Measurements from ENCODE around the gene NEURL3. TPM values are rescaled to one million over a fixed set of nuclear protein-coding genes. Genes with fewer than 3 reads are reported as not detected.
"Not testable (repeated sequence)": the region's sequence is repeated elsewhere in the genome, so short reads cannot be mapped to it uniquely, and the experiment has no call there.

NEURL3 gene, protein sequence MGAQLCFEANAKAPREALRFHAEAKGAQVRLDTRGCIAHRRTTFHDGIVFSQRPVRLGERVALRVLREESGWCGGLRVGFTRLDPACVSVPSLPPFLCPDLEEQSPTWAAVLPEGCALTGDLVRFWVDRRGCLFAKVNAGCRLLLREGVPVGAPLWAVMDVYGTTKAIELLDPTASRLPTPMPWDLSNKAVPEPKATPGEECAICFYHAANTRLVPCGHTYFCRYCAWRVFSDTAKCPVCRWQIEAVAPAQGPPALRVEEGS
- not detected in 2 replicates for total RNA-seq
- not detected in 2 replicates for polyA plus RNA-seq

DNA sequence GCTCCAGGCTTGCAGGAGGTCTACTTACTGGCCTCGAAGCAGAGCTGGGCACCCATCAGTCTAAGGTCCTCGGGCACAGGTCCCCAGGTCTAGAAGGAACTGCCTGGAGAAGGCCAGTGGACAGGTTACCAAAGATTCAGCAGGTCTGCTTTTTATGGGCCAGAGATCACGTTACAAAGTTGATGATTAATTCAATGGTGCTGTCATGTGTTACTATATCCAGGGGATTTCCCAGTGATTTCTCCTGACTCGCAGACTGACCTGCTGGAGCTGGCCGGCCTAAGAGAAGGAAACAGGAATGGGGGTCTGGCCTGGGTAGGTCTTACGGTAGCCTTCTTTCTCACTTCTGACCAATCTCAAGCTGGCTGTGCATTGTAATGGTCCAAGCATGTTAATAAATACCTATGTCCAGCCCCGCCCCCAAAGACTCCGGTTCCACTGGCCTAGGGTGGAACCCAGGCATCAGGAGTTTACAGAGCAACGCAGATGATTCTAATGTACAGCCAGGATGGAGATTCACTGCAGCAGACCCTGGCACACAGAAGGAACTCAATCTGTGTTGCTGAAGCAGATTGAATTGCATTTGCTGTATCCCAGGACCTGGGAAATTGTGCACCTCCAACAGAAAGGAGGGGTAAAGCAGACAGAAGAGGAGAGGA lies at the start of gene NEURL3:
Gene NEURL3, minus strand, starts transcription at position 127 of the 659 bp plus-strand sequence. Its CDS starts 71 bp downstream, at position 56.
- no peaks in the 10 kb centered on the region for H3K9me3 ChIP-seq (ENCODE audit: low read depth)
- peak in 1 of 2 donors; percentile 24 for DNase-seq (ENCODE audit: low read depth in 1 of 2, low spot score in 1 of 2)
- no peak within 1 kb of the TSS for H3K4me3 ChIP-seq
- TF ChIP-seq, protein P1, sequence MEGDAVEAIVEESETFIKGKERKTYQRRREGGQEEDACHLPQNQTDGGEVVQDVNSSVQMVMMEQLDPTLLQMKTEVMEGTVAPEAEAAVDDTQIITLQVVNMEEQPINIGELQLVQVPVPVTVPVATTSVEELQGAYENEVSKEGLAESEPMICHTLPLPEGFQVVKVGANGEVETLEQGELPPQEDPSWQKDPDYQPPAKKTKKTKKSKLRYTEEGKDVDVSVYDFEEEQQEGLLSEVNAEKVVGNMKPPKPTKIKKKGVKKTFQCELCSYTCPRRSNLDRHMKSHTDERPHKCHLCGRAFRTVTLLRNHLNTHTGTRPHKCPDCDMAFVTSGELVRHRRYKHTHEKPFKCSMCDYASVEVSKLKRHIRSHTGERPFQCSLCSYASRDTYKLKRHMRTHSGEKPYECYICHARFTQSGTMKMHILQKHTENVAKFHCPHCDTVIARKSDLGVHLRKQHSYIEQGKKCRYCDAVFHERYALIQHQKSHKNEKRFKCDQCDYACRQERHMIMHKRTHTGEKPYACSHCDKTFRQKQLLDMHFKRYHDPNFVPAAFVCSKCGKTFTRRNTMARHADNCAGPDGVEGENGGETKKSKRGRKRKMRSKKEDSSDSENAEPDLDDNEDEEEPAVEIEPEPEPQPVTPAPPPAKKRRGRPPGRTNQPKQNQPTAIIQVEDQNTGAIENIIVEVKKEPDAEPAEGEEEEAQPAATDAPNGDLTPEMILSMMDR (IDR thresholded peaks at IDR 0.05; ENCODE audit: low read depth, low read length): no peak
- H3K4me1 ChIP-seq (ENCODE audit: low read depth): no peaks in the 10 kb centered on the region
- no peak within 1 kb of the TSS for H3K27ac ChIP-seq
- H3K27me3 ChIP-seq: peaks cover 9% of the 10 kb centered on the region
- no peaks in the 10 kb centered on the region for H3K36me3 ChIP-seq

- no peak overlapping the region for H3K4me3 ChIP-seq
- peak; percentile 68 to 70 for DNase-seq (ENCODE audit: low read depth in 1 of 2, low spot score in 1 of 2)
- TF ChIP-seq, protein P1 (IDR thresholded peaks at IDR 0.05; ENCODE audit: low read depth, low read length): peak; percentile 91
- no peak overlapping the region for H3K27ac ChIP-seq
- no peaks in the 10 kb centered on the region for H3K4me1 ChIP-seq (ENCODE audit: low read depth)
- H3K9me3 ChIP-seq (ENCODE audit: low read depth): no peaks in the 10 kb centered on the region
- H3K36me3 ChIP-seq: no peaks in the 10 kb centered on the region
- H3K27me3 ChIP-seq: no peaks in the 10 kb centered on the region
These were observed 49.4 kb upstream of the NEURL3 start for GRCh38 chr2:96554293-96555145.

DNA sequence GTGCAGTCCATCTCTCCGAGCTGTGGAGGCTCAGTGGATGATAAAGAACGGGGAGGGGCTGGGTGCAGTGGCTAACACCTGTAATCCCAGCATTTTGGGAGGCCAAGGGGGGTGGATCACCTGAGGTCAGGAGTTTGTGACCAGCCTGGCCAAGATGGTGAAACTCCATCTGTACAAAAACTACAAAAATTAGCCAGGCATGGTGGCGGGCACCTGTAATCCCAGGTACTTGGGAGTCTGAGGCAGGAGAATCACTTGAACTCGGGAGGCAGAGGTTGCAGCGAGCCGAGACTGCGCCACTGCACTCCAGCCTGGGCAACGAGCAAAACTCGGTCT lies 48.8 kb upstream of the NEURL3 start:
- not testable (repeated sequence) for H3K4me1 ChIP-seq (ENCODE audit: low read depth); H3K36me3 ChIP-seq; H3K9me3 ChIP-seq (ENCODE audit: low read depth); DNase-seq (ENCODE audit: low read depth in 1 of 2, low spot score in 1 of 2); H3K27me3 ChIP-seq; H3K4me3 ChIP-seq; H3K27ac ChIP-seq

- Histone ChIP-seq H3K36me3 (no peaks in the 10 kb centered on the region), H3K4me1 (ENCODE audit: low read depth) (no peaks in the 10 kb centered on the region), H3K4me3 (no peak overlapping the region), H3K27me3 (no peaks in the 10 kb centered on the region), H3K9me3 (ENCODE audit: low read depth) (no peaks in the 10 kb centered on the region), H3K27ac (no peak overlapping the region)
- no peak for DNase-seq (ENCODE audit: low read depth in 1 of 2, low spot score in 1 of 2)
- TF ChIP-seq, protein P1 (IDR thresholded peaks at IDR 0.05; ENCODE audit: low read depth, low read length): no peak
These were observed 48.2 kb upstream of the NEURL3 start for GRCh38 chr2:96553176-96553956.

- no peaks in the 10 kb centered on the region for H3K27me3 ChIP-seq
- DNase-seq (ENCODE audit: low read depth in 1 of 2, low spot score in 1 of 2): no peak
- H3K36me3 ChIP-seq: no peaks in the 10 kb centered on the region
- no peak overlapping the region for H3K27ac ChIP-seq
- TF ChIP-seq, protein P1 (IDR thresholded peaks at IDR 0.05; ENCODE audit: low read depth, low read length): no peak
- no peaks in the 10 kb centered on the region for H3K9me3 ChIP-seq (ENCODE audit: low read depth)
- no peak overlapping the region for H3K4me3 ChIP-seq
- H3K4me1 ChIP-seq (ENCODE audit: low read depth): no peaks in the 10 kb centered on the region
These were observed 47.4 kb upstream of the NEURL3 start for GRCh38 chr2:96552315-96553175.
